Mesodermal cell (in vitro differentiated cells): ENCODE data around the gene MTSS2.

Experiments
- H3K27ac ChIP-seq: 2 replicates; pipeline ENCODE4 v1.7.0; 2013; ENCODE audit warnings: mild to moderate bottlenecking, low read depth, low read length, moderate library complexity; ENCODE audit not compliant: severe bottlenecking
- H3K36me3 ChIP-seq: 2 replicates; pipeline ENCODE4 v1.7.1; 2013; ENCODE audit warnings: mild to moderate bottlenecking, low read length, moderate library complexity; ENCODE audit not compliant: control insufficient read depth, insufficient read depth
- H3K4me1 ChIP-seq: one replicate; pipeline ENCODE4 v1.7.1; 2013; ENCODE audit warnings: mild to moderate bottlenecking, low read length; ENCODE audit not compliant: insufficient read depth, control insufficient read depth, poor library complexity, severe bottlenecking
- H3K4me3 ChIP-seq: 2 replicates; pipeline ENCODE4 v1.7.0; 2013; ENCODE audit warnings: low read length, control low read depth, mild to moderate bottlenecking; ENCODE audit not compliant: insufficient read depth, poor library complexity, severe bottlenecking; ENCODE audit errors: extremely low read depth
- H3K9me3 ChIP-seq: 2 replicates; pipeline ENCODE4 v1.7.1; 2013; ENCODE audit warnings: mild to moderate bottlenecking, low read length, moderate library complexity; ENCODE audit not compliant: control insufficient read depth
- WGBS, 2 experiments: methylation state at CpG; one replicate each; pipeline ENCODE4 v1.1.5; 2013; ENCODE audit warnings: missing lambda C conversion rate in 2 of 2; ENCODE audit not compliant: insufficient coverage in 2 of 2; 5-methylcytosine and 5-hydroxymethylcytosine counted together

The MTSS2 gene

DNA sequence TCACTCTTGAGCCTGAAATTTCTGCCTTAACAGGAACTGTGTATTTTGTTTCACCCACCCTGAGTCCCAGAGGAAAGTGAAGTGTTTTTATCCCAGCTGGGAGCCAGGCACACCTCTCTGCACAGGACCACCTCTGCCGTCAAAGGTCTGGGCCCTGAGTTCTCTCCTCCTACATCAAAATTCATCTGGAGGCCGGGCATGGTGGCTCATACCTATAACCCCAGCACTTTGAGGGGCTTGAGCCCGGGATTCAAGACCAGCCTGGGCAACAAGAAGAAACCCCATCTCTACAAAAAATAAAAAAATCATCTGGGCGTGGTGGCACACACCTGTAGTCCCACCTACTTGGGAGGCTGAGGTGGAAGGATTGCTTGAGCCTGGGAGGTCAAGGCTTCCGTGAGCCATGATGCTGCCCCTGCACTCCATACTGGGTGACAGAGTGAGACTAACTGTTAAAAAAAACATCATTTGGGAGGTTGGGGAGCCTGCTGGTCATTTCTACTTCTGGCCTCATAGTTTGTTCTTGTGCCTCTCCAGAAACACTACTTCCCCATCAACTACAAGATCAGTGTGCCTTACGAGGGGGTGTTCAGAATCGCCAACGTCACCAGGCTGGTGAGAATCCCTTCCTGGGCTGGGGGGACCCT, 29.7 kb downstream of the MTSS2 start:
- Histone ChIP-seq H3K4me3 (no peak overlapping the region), H3K36me3 (no peaks in the 10 kb centered on the region)

DNA sequence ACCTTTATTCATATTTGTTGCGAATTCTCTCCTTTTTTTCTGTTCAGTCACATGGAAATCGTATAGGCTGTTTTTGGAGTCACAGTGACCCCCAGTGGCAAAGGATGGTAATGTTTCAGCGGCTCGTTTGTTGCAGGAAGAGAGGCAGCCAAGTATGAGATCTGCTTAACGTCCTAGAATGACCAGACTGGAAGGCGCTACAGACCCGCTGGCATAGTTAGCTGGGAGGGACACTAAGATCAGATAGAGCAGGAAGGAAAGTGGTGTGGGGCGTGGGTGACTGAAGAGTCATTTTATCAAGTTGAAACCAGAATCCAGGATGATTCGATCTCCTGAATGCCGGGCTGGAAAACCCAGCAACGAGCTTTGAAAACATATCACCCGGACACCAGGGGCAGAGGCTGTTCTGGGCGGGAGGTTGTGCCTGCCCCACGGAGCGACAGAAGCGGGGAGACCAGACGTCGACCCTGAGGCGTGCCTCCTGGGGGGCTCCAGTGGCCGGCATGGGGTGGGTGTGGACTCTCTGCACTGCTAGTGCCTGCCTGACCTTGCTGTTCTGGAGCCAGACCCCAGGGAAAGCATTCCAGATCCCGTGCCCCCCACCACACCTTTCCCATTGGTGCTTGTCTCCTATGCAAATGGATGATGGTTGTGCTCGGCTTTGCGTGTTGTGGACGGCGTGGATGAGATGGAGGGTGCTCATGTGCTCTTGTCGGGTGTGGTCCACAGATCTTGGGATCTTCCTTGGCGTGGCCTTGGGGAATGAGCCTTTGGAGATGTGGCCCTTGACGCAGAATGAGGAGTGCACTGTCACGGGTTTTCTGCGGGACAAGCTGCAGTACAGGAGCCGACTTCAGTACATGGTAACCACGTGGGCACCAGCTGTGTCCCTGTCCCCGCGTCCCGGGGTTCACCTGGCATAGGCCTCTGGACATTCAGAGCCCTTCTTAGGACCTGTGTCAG, 31.8 kb downstream of the MTSS2 start:
- Histone ChIP-seq H3K4me1 (no peaks in the 10 kb centered on the region), H3K27ac (peak overlapping the region; percentile 54), H3K9me3 (no peaks in the 10 kb centered on the region), H3K36me3 (no peaks in the 10 kb centered on the region), H3K4me3 (no peak overlapping the region)
- WGBS, 2 experiments, result 69 to 72% methylated on average over 30 to 33 of the region's 35 CpGs

More for the DNA sequence above, 29.7 kb downstream of the MTSS2 start:
- Histone ChIP-seq H3K27ac (no peak overlapping the region), H3K9me3 (no peaks in the 10 kb centered on the region), H3K4me1 (no peaks in the 10 kb centered on the region)
- 88 to 91% methylated on average over 5 to 6 of the region's 8 CpGs for WGBS, 2 experiments

DNA sequence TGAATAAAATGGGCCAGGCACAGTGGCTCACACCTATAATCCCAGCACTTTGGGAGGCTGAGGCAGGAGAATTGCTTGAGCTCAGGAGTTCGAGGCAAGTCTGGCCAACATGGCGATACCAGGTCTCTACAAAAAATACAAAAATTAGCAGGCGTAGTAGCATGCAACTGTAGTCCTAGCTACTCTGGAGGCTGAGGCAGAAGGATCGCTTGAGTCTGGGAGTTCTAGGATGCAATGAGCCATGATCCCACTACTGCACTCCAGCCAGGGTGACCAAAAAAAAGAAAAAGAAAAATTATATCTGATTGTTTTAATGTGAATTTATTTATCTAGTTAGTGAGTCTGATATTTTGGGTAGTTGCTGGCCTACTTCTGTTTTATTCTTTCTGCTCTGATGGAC, 32.4 kb downstream of the MTSS2 start:
- Histone ChIP-seq H3K4me1 (no peaks in the 10 kb centered on the region), H3K36me3 (no peaks in the 10 kb centered on the region), H3K4me3 (no peak overlapping the region), H3K9me3 (no peaks in the 10 kb centered on the region), H3K27ac (no peak overlapping the region)
- 76 to 86% methylated on average over 4 of the region's 4 CpGs for WGBS, 2 experiments

DNA sequence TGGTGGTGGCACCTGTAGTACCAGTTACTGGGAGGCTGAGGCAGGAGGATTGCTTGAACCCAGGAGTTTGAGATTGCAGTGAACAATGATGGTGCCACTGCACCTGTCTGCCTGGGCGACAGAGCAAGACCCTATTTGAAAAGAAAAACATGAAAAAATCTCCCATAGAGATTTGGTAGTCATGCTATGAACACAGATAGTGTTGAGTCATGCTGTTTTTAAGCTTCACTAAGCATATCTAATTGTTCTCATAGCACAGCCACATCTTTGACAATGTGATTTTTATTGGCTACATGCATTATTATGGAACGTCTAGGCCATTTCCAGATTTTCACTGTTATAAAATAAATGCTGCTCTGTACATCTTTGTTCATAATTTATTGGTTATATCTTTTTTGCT, 33.5 kb downstream of the MTSS2 start:
- H3K36me3 ChIP-seq, result no peaks in the 10 kb centered on the region
- no peak overlapping the region for H3K4me3 ChIP-seq
- H3K9me3 ChIP-seq, result no peaks in the 10 kb centered on the region
- no peak overlapping the region for H3K27ac ChIP-seq
- no CpG with 5 or more reads among the region's 2 CpGs for WGBS, 2 experiments
- no peaks in the 10 kb centered on the region for H3K4me1 ChIP-seq

DNA sequence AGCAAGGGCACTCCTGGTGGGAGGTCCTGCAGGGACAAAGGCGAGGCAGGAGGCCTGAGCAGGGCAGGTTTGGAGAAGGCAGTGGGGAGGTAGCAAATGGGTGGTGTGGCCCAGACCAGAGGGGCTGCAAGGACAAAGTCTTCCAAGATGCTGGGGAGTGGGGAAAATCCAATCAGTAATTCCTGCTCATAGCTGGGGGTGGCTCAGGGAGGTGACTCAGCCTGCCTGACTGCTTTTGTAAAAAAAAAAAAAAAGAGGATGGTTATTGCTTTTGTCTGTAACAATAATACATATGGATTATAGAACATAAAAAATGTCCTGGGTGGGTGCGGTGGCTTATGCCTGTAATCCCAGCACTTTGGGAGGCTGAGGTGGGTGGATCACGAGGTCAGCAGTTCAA, 34.3 kb downstream of the MTSS2 start:
- Histone ChIP-seq H3K27ac (no peak overlapping the region), H3K36me3 (no peaks in the 10 kb centered on the region), H3K9me3 (no peaks in the 10 kb centered on the region), H3K4me1 (no peaks in the 10 kb centered on the region), H3K4me3 (no peak overlapping the region)
- WGBS, 2 experiments, result 68 to 96% methylated on average over 2 to 3 of the region's 3 CpGs

DNA sequence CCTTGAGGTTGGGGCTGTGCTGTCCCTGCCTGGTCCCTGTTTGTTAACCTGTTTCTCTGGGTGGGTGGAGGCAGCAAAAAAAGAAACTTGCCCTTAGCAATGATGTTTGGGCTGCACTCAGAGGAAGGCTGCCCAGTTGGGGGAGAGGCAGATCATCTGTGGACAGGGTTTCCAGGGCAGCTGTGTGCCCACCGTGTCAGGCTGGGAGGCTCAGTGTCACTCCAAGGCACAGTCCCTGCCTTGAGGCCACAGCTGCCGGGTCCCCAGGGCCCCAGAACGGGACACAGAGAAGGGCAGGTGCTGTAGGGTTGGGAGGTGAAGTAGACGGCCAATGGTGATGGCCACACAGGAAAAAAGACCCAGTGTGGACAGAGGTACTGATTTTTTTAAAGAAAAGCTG, 35.6 kb downstream of the MTSS2 start:
- WGBS, 2 experiments, result 75 to 77% methylated on average over 4 of the region's 4 CpGs
- no peaks in the 10 kb centered on the region for H3K4me1 ChIP-seq
- no peaks in the 10 kb centered on the region for H3K36me3 ChIP-seq

DNA sequence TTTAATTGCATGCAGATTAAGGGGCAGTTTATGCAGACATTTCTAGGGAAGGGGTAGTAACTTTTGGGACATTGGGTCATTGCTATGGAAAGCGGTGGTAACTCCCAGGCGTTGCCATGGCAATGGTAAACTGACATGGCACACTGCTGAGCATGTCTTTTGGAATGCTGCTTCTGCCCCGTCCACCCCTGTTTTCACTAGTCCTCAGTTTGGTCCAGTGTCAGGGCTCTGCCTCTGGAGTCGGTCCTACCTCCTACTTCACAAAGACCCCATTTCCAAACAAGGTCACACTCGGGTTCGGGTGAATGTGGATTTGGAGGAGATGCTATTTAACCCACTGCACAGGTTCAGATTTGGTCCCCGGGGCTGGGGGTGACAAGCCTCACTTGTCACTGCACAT, 36.6 kb downstream of the MTSS2 start:
- 82 to 90% methylated on average over 3 to 4 of the region's 7 CpGs for WGBS, 2 experiments

More for the DNA sequence above, 35.6 kb downstream of the MTSS2 start:
- H3K4me3 ChIP-seq, result no peak overlapping the region
- no peaks in the 10 kb centered on the region for H3K9me3 ChIP-seq
- H3K27ac ChIP-seq, result no peak overlapping the region

DNA sequence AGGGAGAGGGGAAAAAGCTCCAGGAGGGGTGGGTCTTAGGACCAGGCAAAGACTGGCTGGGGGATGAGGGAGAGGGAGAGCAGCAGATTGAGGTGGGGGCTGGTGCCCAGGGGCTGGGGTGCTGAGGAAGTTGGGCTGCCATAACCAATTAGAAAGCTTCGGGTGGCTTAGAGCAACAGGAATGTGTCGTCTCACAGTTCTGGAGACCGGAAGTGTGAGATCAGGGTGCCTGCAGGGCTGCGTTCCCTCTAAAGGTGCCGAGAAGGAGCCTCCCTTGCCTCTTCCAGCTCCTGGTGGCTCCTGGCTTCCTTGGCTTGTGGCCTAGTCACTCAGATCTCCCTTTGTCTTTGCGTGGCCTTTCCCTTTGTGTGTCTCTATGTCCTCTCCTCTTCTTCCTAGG, 37.2 kb downstream of the MTSS2 start:
- H3K9me3 ChIP-seq, result no peaks in the 10 kb centered on the region
- no peaks in the 10 kb centered on the region for H3K4me1 ChIP-seq
- no peak overlapping the region for H3K4me3 ChIP-seq
- no peak overlapping the region for H3K27ac ChIP-seq
- WGBS, 2 experiments, result 92 to 95% methylated on average over 6 of the region's 6 CpGs
- no peaks in the 10 kb centered on the region for H3K36me3 ChIP-seq

More for the DNA sequence above, 36.6 kb downstream of the MTSS2 start:
- Histone ChIP-seq H3K4me3 (no peak overlapping the region), H3K27ac (no peak overlapping the region), H3K36me3 (no peaks in the 10 kb centered on the region), H3K9me3 (no peaks in the 10 kb centered on the region), H3K4me1 (no peaks in the 10 kb centered on the region)

DNA sequence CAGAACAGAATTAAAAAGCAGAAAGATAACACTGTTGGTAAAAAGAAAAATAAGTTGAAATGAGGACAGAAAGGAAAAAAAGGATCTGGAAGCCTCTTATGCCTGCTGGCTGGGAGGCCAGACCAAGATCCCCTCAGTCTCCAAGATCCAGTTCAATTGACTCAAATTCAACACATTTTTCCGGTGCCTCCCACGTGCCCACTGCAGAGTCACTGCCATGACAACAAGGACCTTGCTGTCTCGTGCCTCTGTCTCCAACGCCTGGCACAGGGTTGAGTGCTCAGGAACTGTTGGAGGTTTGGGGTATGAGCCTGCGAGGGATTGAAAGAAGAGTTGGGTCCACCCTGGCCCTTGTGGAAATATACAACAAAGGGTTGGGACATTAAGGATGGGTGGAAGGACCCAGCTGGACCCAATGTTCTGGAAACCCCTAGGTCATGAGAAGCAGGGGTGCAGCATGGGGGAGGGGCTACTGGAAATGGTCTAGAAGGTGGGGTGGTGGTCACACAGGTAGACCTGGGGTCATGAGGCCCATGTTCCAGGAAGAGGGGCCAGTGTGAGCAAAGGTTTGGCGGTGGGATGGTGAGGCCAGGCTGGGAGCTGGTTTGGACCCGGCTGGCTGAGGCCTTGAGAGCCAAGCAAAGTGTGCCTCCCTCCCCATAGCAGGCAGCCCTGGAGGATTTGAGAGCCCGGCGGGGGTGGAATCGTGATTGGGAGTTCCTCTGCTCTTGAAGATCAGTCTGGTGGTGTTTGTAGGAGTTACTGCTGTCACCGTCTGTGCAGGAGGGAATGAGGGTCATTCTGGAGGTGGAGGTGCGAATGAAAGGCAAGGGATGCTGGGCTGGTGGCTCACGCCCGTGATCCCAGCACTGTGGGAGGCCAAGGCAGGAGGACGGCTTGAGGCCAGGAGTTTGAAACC, 38.2 kb downstream of the MTSS2 start:
- Histone ChIP-seq H3K4me3 (no peak overlapping the region), H3K4me1 (no peaks in the 10 kb centered on the region), H3K9me3 (no peaks in the 10 kb centered on the region), H3K27ac (no peak overlapping the region), H3K36me3 (no peaks in the 10 kb centered on the region)
- WGBS, 2 experiments, result 88 to 89% methylated on average over 10 to 12 of the region's 15 CpGs
